ENCODE data around the gene NKAIN1. TPM values are rescaled to one million over a fixed set of nuclear protein-coding genes. Genes with fewer than 3 reads are reported as not detected.
"Not testable (repeated sequence)": the region's sequence is repeated elsewhere in the genome, so short reads cannot be mapped to it uniquely, and the experiment has no call there.

NKAIN1 gene
- total RNA-seq, 2 experiments from 2014 or later: 0.57 to 0.97 TPM

GRCh38 chr1:31180338-31180737 is 59.3 kb downstream of the NKAIN1 start:
- no peak for DNase-seq
- Mint-ChIP-seq H3K36me3 (no peaks in the 10 kb centered on the region), H3K27ac (no peak overlapping the region), H3K27me3 (peaks cover 16% of the 10 kb centered on the region), H3K4me3 (no peak overlapping the region), H3K4me1 (peaks cover 5% of the 10 kb centered on the region), H3K9me3 (no peaks in the 10 kb centered on the region)
- POLR2A ChIA-PET: no interaction called here
- ATAC-seq (ENCODE audit: low read depth): no peak

- H3K9me3 Mint-ChIP-seq; H3K36me3 Mint-ChIP-seq; H3K4me3 Mint-ChIP-seq; H3K4me1 Mint-ChIP-seq; ATAC-seq (ENCODE audit: low read depth); DNase-seq; POLR2A ChIA-PET; H3K27ac Mint-ChIP-seq: not testable (repeated sequence)
- H3K27me3 Mint-ChIP-seq: peaks cover 12% of the 10 kb centered on the region
Observed at GRCh38 chr1:31176291-31176690, 63.4 kb downstream of the NKAIN1 start.

GRCh38 chr1:31170486-31170735 is 69.3 kb downstream of the NKAIN1 start:
- H3K36me3 Mint-ChIP-seq: no peaks in the 10 kb centered on the region
- DNase-seq (no peak), ATAC-seq (ENCODE audit: low read depth) (no peak)
- H3K9me3 Mint-ChIP-seq: no peaks in the 10 kb centered on the region
- no peak overlapping the region for H3K4me3 Mint-ChIP-seq
- POLR2A ChIA-PET: no interaction called here
- H3K27me3 Mint-ChIP-seq: no peaks in the 10 kb centered on the region
- peaks cover 4% of the 10 kb centered on the region for H3K4me1 Mint-ChIP-seq
- H3K27ac Mint-ChIP-seq: peak overlapping the region; percentile 36

GRCh38 chr1:31166462-31166861 is 73.2 kb downstream of the NKAIN1 start:
- Mint-ChIP-seq H3K27ac (no peak overlapping the region), H3K9me3 (no peaks in the 10 kb centered on the region), H3K4me3 (no peak overlapping the region), H3K36me3 (no peaks in the 10 kb centered on the region), H3K4me1 (peaks cover 11% of the 10 kb centered on the region), H3K27me3 (peaks cover 2% of the 10 kb centered on the region)
- POLR2A ChIA-PET: no interaction called here
- ATAC-seq (ENCODE audit: low read depth) (no peak), DNase-seq (no peak)

- no peaks in the 10 kb centered on the region for H3K36me3 Mint-ChIP-seq
- H3K27me3 Mint-ChIP-seq: peaks cover 2% of the 10 kb centered on the region
- no peaks in the 10 kb centered on the region for H3K9me3 Mint-ChIP-seq
- no peak for DNase-seq
- no peak overlapping the region for H3K4me3 Mint-ChIP-seq
- POLR2A ChIA-PET: interaction anchor here (0.7 kb wide), 1 partner anchor 15 kb away, joined by 4 read pairs; no protein-coding TSS in a partner anchor
- H3K4me1 Mint-ChIP-seq: peaks cover 9% of the 10 kb centered on the region
- H3K27ac Mint-ChIP-seq: no peak overlapping the region
- ATAC-seq (ENCODE audit: low read depth): no peak
Observed at GRCh38 chr1:31164291-31164690, 75.4 kb downstream of the NKAIN1 start.

- Mint-ChIP-seq H3K9me3 (no peaks in the 10 kb centered on the region), H3K4me3 (no peak overlapping the region), H3K27ac (no peak overlapping the region), H3K4me1 (peaks cover 9% of the 10 kb centered on the region), H3K27me3 (peaks cover 2% of the 10 kb centered on the region), H3K36me3 (no peaks in the 10 kb centered on the region)
- no peak for ATAC-seq (ENCODE audit: low read depth)
- DNase-seq: no peak
- POLR2A ChIA-PET: interaction anchor here (0.7 kb wide), 1 partner anchor 15 kb away, joined by 4 read pairs; no protein-coding TSS in a partner anchor
Observed at GRCh38 chr1:31163866-31164265, 75.8 kb downstream of the NKAIN1 start.

- H3K27me3 Mint-ChIP-seq: peaks cover 2% of the 10 kb centered on the region
- H3K4me1 Mint-ChIP-seq: peaks cover 9% of the 10 kb centered on the region
- H3K4me3 Mint-ChIP-seq: peak overlapping the region; percentile 52
- no peaks in the 10 kb centered on the region for H3K36me3 Mint-ChIP-seq
- DNase-seq (no peak), ATAC-seq (ENCODE audit: low read depth) (no peak)
- H3K27ac Mint-ChIP-seq: peak overlapping the region; percentile 32
- POLR2A ChIA-PET: no interaction called here
- no peaks in the 10 kb centered on the region for H3K9me3 Mint-ChIP-seq
Observed at GRCh38 chr1:31161571-31161970, 78.1 kb downstream of the NKAIN1 start.

- DNase-seq: no peak
- POLR2A ChIA-PET: no interaction called here
- H3K9me3 Mint-ChIP-seq: no peaks in the 10 kb centered on the region
Observed at GRCh38 chr1:31159869-31160611, 79.6 kb downstream of the NKAIN1 start.

GRCh38 chr1:31159323-31159722 is 80.4 kb downstream of the NKAIN1 start:
- Mint-ChIP-seq H3K36me3 (no peaks in the 10 kb centered on the region), H3K9me3 (no peaks in the 10 kb centered on the region), H3K4me3 (no peak overlapping the region), H3K27me3 (peaks cover 3% of the 10 kb centered on the region), H3K27ac (no peak overlapping the region), H3K4me1 (peaks cover 12% of the 10 kb centered on the region)
- POLR2A ChIA-PET: no interaction called here
- DNase-seq: no peak
- ATAC-seq (ENCODE audit: low read depth): no peak

More at GRCh38 chr1:31159869-31160611, 79.6 kb downstream of the NKAIN1 start:
- H3K4me3 Mint-ChIP-seq: no peak overlapping the region
- H3K27me3 Mint-ChIP-seq: peaks cover 2% of the 10 kb centered on the region
- H3K27ac Mint-ChIP-seq: no peak overlapping the region
- peaks cover 12% of the 10 kb centered on the region for H3K4me1 Mint-ChIP-seq
- no peak for ATAC-seq (ENCODE audit: low read depth)
- no peaks in the 10 kb centered on the region for H3K36me3 Mint-ChIP-seq

GRCh38 chr1:31155216-31155806 is 84.4 kb downstream of the NKAIN1 start:
- no peaks in the 10 kb centered on the region for H3K9me3 Mint-ChIP-seq
- DNase-seq: peak; percentile 80
- POLR2A ChIA-PET: interaction anchor here (1.4 kb wide), 1 partner anchor 141 kb away, joined by 3 read pairs; the partner anchor contains the start of genes SNRNP40 and ZCCHC17

GRCh38 chr1:31154632-31155215 is 85.0 kb downstream of the NKAIN1 start:
- Mint-ChIP-seq H3K9me3 (no peaks in the 10 kb centered on the region), H3K27me3 (peaks cover 15% of the 10 kb centered on the region), H3K4me1 (peaks cover 4% of the 10 kb centered on the region), H3K36me3 (no peaks in the 10 kb centered on the region), H3K27ac (peak overlapping the region; percentile 25), H3K4me3 (peak overlapping the region; percentile 92)
- peak; percentile 74 for DNase-seq
- peak; percentile 73 for ATAC-seq (ENCODE audit: low read depth)
- POLR2A ChIA-PET: interaction anchor here (1.3 to 1.4 kb wide), 2 partner anchors 9 to 142 kb away, joined by 3 read pairs; partner anchors contain the start of genes SNRNP40 and ZCCHC17

More at GRCh38 chr1:31155216-31155806, 84.4 kb downstream of the NKAIN1 start:
- no peaks in the 10 kb centered on the region for H3K36me3 Mint-ChIP-seq
- peaks cover 4% of the 10 kb centered on the region for H3K4me1 Mint-ChIP-seq
- peak overlapping the region; percentile 92 for H3K4me3 Mint-ChIP-seq
- peak; percentile 88 for ATAC-seq (ENCODE audit: low read depth)
- H3K27me3 Mint-ChIP-seq: peaks cover 15% of the 10 kb centered on the region
- peak overlapping the region; percentile 61 for H3K27ac Mint-ChIP-seq

GRCh38 chr1:31154000-31154631 is 85.6 kb downstream of the NKAIN1 start:
- Mint-ChIP-seq H3K27ac (no peak overlapping the region), H3K4me3 (peak overlapping the region; percentile 68), H3K9me3 (no peaks in the 10 kb centered on the region), H3K4me1 (peaks cover 4% of the 10 kb centered on the region), H3K27me3 (peaks cover 15% of the 10 kb centered on the region), H3K36me3 (no peaks in the 10 kb centered on the region)
- ATAC-seq (ENCODE audit: low read depth): no peak
- POLR2A ChIA-PET: interaction anchor here (0.7 to 1.4 kb wide), 3 partner anchors 9 to 143 kb away, joined by 3 read pairs; partner anchors contain the start of genes SNRNP40 and ZCCHC17
- DNase-seq: no peak

GRCh38 chr1:31153423-31153822 is 86.3 kb downstream of the NKAIN1 start:
- POLR2A ChIA-PET: interaction anchor here (0.7 to 1.3 kb wide), 3 partner anchors 8 to 38 kb away, joined by 3 read pairs; no protein-coding TSS in a partner anchor
- H3K27me3 Mint-ChIP-seq: peaks cover 17% of the 10 kb centered on the region
- no peak overlapping the region for H3K27ac Mint-ChIP-seq
- DNase-seq: no peak
- H3K4me1 Mint-ChIP-seq: peaks cover 4% of the 10 kb centered on the region
- no peak for ATAC-seq (ENCODE audit: low read depth)
- no peaks in the 10 kb centered on the region for H3K36me3 Mint-ChIP-seq
- H3K9me3 Mint-ChIP-seq: no peaks in the 10 kb centered on the region
- H3K4me3 Mint-ChIP-seq: no peak overlapping the region

All from activated naive CD8-positive, alpha-beta T cell treated with anti-CD3 and anti-CD28 coated beads, Interleukin-2, amount 10 ng/mL, durations not matched to agents 7 days and 5 days (primary cell).